CD8-positive, alpha-beta memory T cell (primary cell): ENCODE results near the gene RPS8. TPM values are rescaled to one million over a fixed set of nuclear protein-coding genes. Genes with fewer than 3 reads are reported as not detected.
"Not testable (repeated sequence)": the region's sequence is repeated elsewhere in the genome, so short reads cannot be mapped to it uniquely, and the experiment has no call there.

Experiments used
- CTCF ChIA-PET: fragments of 350-600 bp; sonication (Branson Sonifier 250); formaldehyde crosslinking; loops from one replicate; lab custom pipeline; 2021; ENCODE audit warnings: antibody characterized with exemption; lab: Charles Lee
- POLR2A ChIA-PET: fragments of 350-600 bp; sonication (Branson Sonifier 250); formaldehyde crosslinking; loops from one replicate; lab custom pipeline; 2021; ENCODE audit warnings: antibody characterized with exemption; lab: Charles Lee
- DNase-seq, 5 donors: peaks; one replicate each; pipeline versions ENCODE4 v3.0.0 to v3.0.0-alpha.2; 2020 to 2022; ENCODE audit warnings: mixed read lengths in 1 of 5
- H3K27ac ChIP-seq: one replicate; pipeline ENCODE4 v1.7.0; 2013; ENCODE audit warnings: low read depth, mild to moderate bottlenecking, low read length, moderate library complexity
- H3K27me3 ChIP-seq: 2 replicates; pipeline ENCODE4 v1.7.0; 2013; ENCODE audit warnings: low read length, mild to moderate bottlenecking; ENCODE audit not compliant: insufficient read depth, poor library complexity, severe bottlenecking
- H3K36me3 ChIP-seq: 2 replicates; pipeline ENCODE4 v1.7.0; 2013; ENCODE audit warnings: mild to moderate bottlenecking, low read length, moderate library complexity; ENCODE audit not compliant: insufficient read depth
- H3K4me1 ChIP-seq: 2 replicates; pipeline ENCODE4 v1.7.0; 2013; ENCODE audit warnings: mild to moderate bottlenecking, low read length, moderate library complexity; ENCODE audit not compliant: insufficient read depth
- H3K4me3 ChIP-seq: 2 replicates; pipeline ENCODE4 v1.7.0; 2013; ENCODE audit warnings: mild to moderate bottlenecking, low read length
- H3K9me3 ChIP-seq: 2 replicates; pipeline ENCODE4 v1.7.0; 2013; ENCODE audit warnings: mild to moderate bottlenecking, low read length
- H3K27ac Mint-ChIP-seq, 8 donors: one replicate each; pipeline ENCODE4 v1.8.0; 2020 to 2021; ENCODE audit warnings: mixed read lengths in 8 of 8, mild to moderate bottlenecking in 6 of 8, inconsistent platforms in 3 of 8, moderate library complexity in 3 of 8
- H3K27me3 Mint-ChIP-seq, 2 donors: one replicate each; pipeline ENCODE4 v1.8.0; 2020 to 2021; ENCODE audit warnings: mixed read lengths in 2 of 2, mild to moderate bottlenecking in 1 of 2, moderate library complexity in 1 of 2
- H3K36me3 Mint-ChIP-seq, 3 donors: one replicate each; pipeline ENCODE4 v1.8.0; 2020 to 2021; ENCODE audit warnings: mixed read lengths in 3 of 3, inconsistent platforms in 1 of 3, mild to moderate bottlenecking in 1 of 3
- H3K4me1 Mint-ChIP-seq, 3 donors: one replicate each; pipeline ENCODE4 v1.8.0; 2020 to 2021; ENCODE audit warnings: mixed read lengths in 3 of 3, inconsistent platforms in 1 of 3, mild to moderate bottlenecking in 1 of 3
- H3K4me3 Mint-ChIP-seq, 7 donors: one replicate each; pipeline ENCODE4 v1.8.0; 2020 to 2021; ENCODE audit warnings: mixed read lengths in 7 of 7, mild to moderate bottlenecking in 6 of 7, moderate library complexity in 4 of 7, inconsistent platforms in 2 of 7
- H3K9me3 Mint-ChIP-seq, 5 donors: one replicate each; pipeline ENCODE4 v1.8.0; 2020 to 2022; ENCODE audit warnings: mixed read lengths in 5 of 5, mild to moderate bottlenecking in 3 of 5, moderate library complexity in 2 of 5, inconsistent platforms in 1 of 5
- polyA plus RNA-seq: library from polyadenylated mRNA; unstranded; fragments of 300-500 nt; fragmentation: Illumina TruSeq; gene quantifications from one replicate; pipeline ENCODE4 v1.2.3, GENCODE V29; 2021
- total RNA-seq, 2 experiments: library from RNA; stranded (reverse); gene quantifications; one replicate each; pipeline ENCODE4 v1.2.3, GENCODE V29; 2021

The RPS8 gene
- total RNA-seq, result 1,000 to 10,000 TPM; 2,426 to 2,465 TPM
- 972 TPM for polyA plus RNA-seq

- Histone ChIP-seq H3K4me1 (peaks cover 27% of the 10 kb centered on the region), H3K36me3 (peaks cover 21% of the 10 kb centered on the region), H3K4me3 (peak within 1 kb of the TSS; percentile 95), H3K27me3 (no peaks in the 10 kb centered on the region), H3K27ac (peak within 1 kb of the TSS; percentile 92), H3K9me3 (no peaks in the 10 kb centered on the region)
- H3K36me3 Mint-ChIP-seq, result peaks cover 8 to 45% (median 17%) of the 10 kb centered on the region in 3 donors
- H3K4me3 Mint-ChIP-seq, result peak within 1 kb of the TSS; percentile 90 to 99 (median 94)
- no peaks in the 10 kb centered on the region for H3K27me3 Mint-ChIP-seq
- peak; percentile 76 to 92 (median 84) for DNase-seq
- POLR2A ChIA-PET, result interaction anchor here (0.5 to 3.2 kb wide), 19 partner anchors 11 to 849 kb away, joined by 3 to 49 read pairs (median 6); partner anchors contain the start of genes BEST4, BTBD19, CCDC163 and DYNLT4
- no peaks in the 10 kb centered on the region for H3K9me3 Mint-ChIP-seq
- CTCF ChIA-PET, result interaction anchor here (0.6 to 3.6 kb wide), 13 partner anchors 9 to 528 kb away, joined by 3 to 26 read pairs (median 4); partner anchors contain the start of genes BEST4, BTBD19, EIF2B3 and PLK3
- H3K27ac Mint-ChIP-seq, result peak within 1 kb of the TSS; percentile 93 to 99 (median 97)
- H3K4me1 Mint-ChIP-seq, result peaks cover 39 to 43% (median 42%) of the 10 kb centered on the region in 3 donors
These were observed at the start of gene RPS8 for GRCh38 chr1:44775078-44775929. TSS of gene RPS8 (plus strand) at chr1:44775540. CDS start at chr1:44775597, 57 bp downstream.

GRCh38 chr1:44730741-44731512 is 44.4 kb upstream of the RPS8 start, which contains the start of gene RNU5D-1:
TSS of gene RNU5D-1 (minus strand) at chr1:44731170.
- peak within 1 kb of the TSS; percentile 97 for H3K27ac ChIP-seq
- peak; percentile 88 to 94 (median 90) for DNase-seq
- CTCF ChIA-PET, result interaction anchor here (0.6 to 9.8 kb wide), 25 partner anchors 9 to 760 kb away, joined by 3 to 89 read pairs (median 5); partner anchors contain the start of genes HECTD3, PLK3, RPS8 and TESK2
- H3K4me1 ChIP-seq, result peaks cover 14% of the 10 kb centered on the region
- Mint-ChIP-seq H3K27ac (peak within 1 kb of the TSS; percentile 96 to 100 (median 100)), H3K4me1 (peaks cover 19 to 36% (median 28%) of the 10 kb centered on the region in 3 donors), H3K9me3 (no peaks in the 10 kb centered on the region), H3K4me3 (peak within 1 kb of the TSS; percentile 63 to 86 (median 78)), H3K36me3 (peaks cover 0 to 1% (median 0%) of the 10 kb centered on the region in 3 donors), H3K27me3 (no peaks in the 10 kb centered on the region)
- H3K9me3 ChIP-seq, result no peaks in the 10 kb centered on the region
- POLR2A ChIA-PET, result interaction anchor here (0.6 to 3.9 kb wide), 17 partner anchors 9 to 610 kb away, joined by 3 to 49 read pairs (median 3); partner anchors contain the start of genes MUTYH, PLK3, RPS8 and TOE1
- no peaks in the 10 kb centered on the region for H3K27me3 ChIP-seq
- H3K4me3 ChIP-seq, result peak within 1 kb of the TSS; percentile 37
- H3K36me3 ChIP-seq, result no peaks in the 10 kb centered on the region

- no peak overlapping the region for H3K4me3 ChIP-seq
- H3K9me3 Mint-ChIP-seq, result no peaks in the 10 kb centered on the region
- H3K27me3 Mint-ChIP-seq, result no peaks in the 10 kb centered on the region
- no peak overlapping the region for H3K27ac ChIP-seq
- DNase-seq, result no peak
- peaks cover 19 to 28% (median 26%) of the 10 kb centered on the region in 3 donors for H3K4me1 Mint-ChIP-seq
- H3K27ac Mint-ChIP-seq, result no peak overlapping the region
- H3K4me1 ChIP-seq, result peaks cover 14% of the 10 kb centered on the region
- H3K36me3 ChIP-seq, result no peaks in the 10 kb centered on the region
- CTCF ChIA-PET, result interaction anchor here (9.8 kb wide), 1 partner anchor 17 kb away, joined by 89 read pairs; no protein-coding TSS in a partner anchor
- POLR2A ChIA-PET, result interaction anchor here (3.9 kb wide), 1 partner anchor 12 kb away, joined by 49 read pairs; no protein-coding TSS in a partner anchor
- no peaks in the 10 kb centered on the region for H3K9me3 ChIP-seq
- peak overlapping the region in 1 of 7 donors; percentile 25 for H3K4me3 Mint-ChIP-seq
- H3K27me3 ChIP-seq, result no peaks in the 10 kb centered on the region
- no peaks in the 10 kb centered on the region for H3K36me3 Mint-ChIP-seq
These were observed 42.0 kb upstream of the RPS8 start for GRCh38 chr1:44733365-44733764.

GRCh38 chr1:44733784-44734183 is 41.6 kb upstream of the RPS8 start:
- Histone ChIP-seq H3K4me3 (no peak overlapping the region), H3K27ac (no peak overlapping the region), H3K27me3 (no peaks in the 10 kb centered on the region), H3K4me1 (peaks cover 14% of the 10 kb centered on the region), H3K9me3 (no peaks in the 10 kb centered on the region), H3K36me3 (no peaks in the 10 kb centered on the region)
- H3K27me3 Mint-ChIP-seq, result no peaks in the 10 kb centered on the region
- peaks cover 19 to 28% (median 27%) of the 10 kb centered on the region in 3 donors for H3K4me1 Mint-ChIP-seq
- ChIA-PET POLR2A (interaction anchor here (3.9 kb wide), 1 partner anchor 12 kb away, joined by 49 read pairs; no protein-coding TSS in a partner anchor), CTCF (interaction anchor here (9.8 kb wide), 1 partner anchor 18 kb away, joined by 89 read pairs; no protein-coding TSS in a partner anchor)
- peak overlapping the region in 1 of 7 donors; percentile 25 for H3K4me3 Mint-ChIP-seq
- no peaks in the 10 kb centered on the region for H3K9me3 Mint-ChIP-seq
- no peaks in the 10 kb centered on the region for H3K36me3 Mint-ChIP-seq
- DNase-seq, result no peak
- H3K27ac Mint-ChIP-seq, result no peak overlapping the region

- H3K36me3 ChIP-seq, result no peaks in the 10 kb centered on the region
- Mint-ChIP-seq H3K27ac (peak overlapping the region in 1 of 8 donors; percentile 43), H3K4me1 (peaks cover 20 to 31% (median 29%) of the 10 kb centered on the region in 3 donors), H3K27me3 (no peaks in the 10 kb centered on the region), H3K9me3 (no peaks in the 10 kb centered on the region), H3K36me3 (peaks cover 0 to 4% (median 0%) of the 10 kb centered on the region in 3 donors), H3K4me3 (no peak overlapping the region)
- no peaks in the 10 kb centered on the region for H3K9me3 ChIP-seq
- peaks cover 12% of the 10 kb centered on the region for H3K4me1 ChIP-seq
- H3K27me3 ChIP-seq, result no peaks in the 10 kb centered on the region
- H3K4me3 ChIP-seq, result no peak overlapping the region
- H3K27ac ChIP-seq, result no peak overlapping the region
- ChIA-PET CTCF (interaction anchor here (1.3 kb wide), 1 partner anchor 83 kb away, joined by 3 read pairs; no protein-coding TSS in a partner anchor), POLR2A (no interaction called here)
- DNase-seq, result no peak
These were observed 39.3 kb upstream of the RPS8 start for GRCh38 chr1:44735992-44736391.

- peaks cover 12% of the 10 kb centered on the region for H3K4me1 ChIP-seq
- Mint-ChIP-seq H3K4me3 (peak overlapping the region; percentile 93 to 95 (median 94)), H3K27ac (peak overlapping the region; percentile 91 to 98 (median 96)), H3K4me1 (peaks cover 15 to 21% (median 20%) of the 10 kb centered on the region in 3 donors)
- not testable (repeated sequence) for H3K27me3 ChIP-seq, DNase-seq, H3K27me3 Mint-ChIP-seq, H3K9me3 ChIP-seq, H3K36me3 Mint-ChIP-seq, H3K36me3 ChIP-seq, H3K9me3 Mint-ChIP-seq
- peak overlapping the region; percentile 84 for H3K27ac ChIP-seq
- peak overlapping the region; percentile 95 for H3K4me3 ChIP-seq
- ChIA-PET CTCF (interaction anchor here (1.2 kb wide), 1 partner anchor 9 kb away, joined by 4 read pairs; no protein-coding TSS in a partner anchor), POLR2A (interaction anchor here (0.6 kb wide), 1 partner anchor 9 kb away, joined by 4 read pairs; no protein-coding TSS in a partner anchor)
These were observed 36.4 kb upstream of the RPS8 start for GRCh38 chr1:44738953-44739306.
